GM21423 (cell line): ENCODE data around the gene KLF5.
"Not testable (repeated sequence)": the region's sequence is repeated elsewhere in the genome, so short reads cannot be mapped to it uniquely, and the experiment has no call there.

Experiments used
- ATAC-seq: cut with Tn5 transposase; IDR thresholded peaks from one replicate; pipeline ENCODE4 v1.9.1; 2021; ENCODE audit warnings: mild to moderate bottlenecking, moderate library complexity; ENCODE audit not compliant: unreplicated experiment

The KLF5 gene

DNA sequence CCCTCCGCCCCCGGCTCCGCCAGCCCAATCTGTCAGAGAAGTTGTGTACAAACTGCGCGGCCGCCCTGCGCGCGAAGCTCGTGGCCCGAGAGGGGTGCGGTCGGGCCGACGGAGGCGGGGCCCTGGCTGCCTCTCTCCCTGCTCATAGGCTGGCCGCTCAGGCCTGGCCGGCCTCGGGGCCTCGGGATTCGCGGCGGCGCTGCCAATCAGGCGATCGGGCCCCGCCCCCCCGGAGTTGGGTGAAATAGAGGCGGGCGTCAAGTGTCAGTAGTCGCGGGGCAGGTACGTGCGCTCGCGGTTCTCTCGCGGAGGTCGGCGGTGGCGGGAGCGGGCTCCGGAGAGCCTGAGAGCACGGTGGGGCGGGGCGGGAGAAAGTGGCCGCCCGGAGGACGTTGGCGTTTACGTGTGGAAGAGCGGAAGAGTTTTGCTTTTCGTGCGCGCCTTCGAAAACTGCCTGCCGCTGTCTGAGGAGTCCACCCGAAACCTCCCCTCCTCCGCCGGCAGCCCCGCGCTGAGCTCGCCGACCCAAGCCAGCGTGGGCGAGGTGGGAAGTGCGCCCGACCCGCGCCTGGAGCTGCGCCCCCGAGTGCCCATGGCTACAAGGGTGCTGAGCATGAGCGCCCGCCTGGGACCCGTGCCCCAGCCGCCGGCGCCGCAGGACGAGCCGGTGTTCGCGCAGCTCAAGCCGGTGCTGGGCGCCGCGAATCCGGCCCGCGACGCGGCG, at the start of gene KLF5:
KLF5 (plus strand) TSS at position 270 of the 724 bp plus-strand sequence; CDS start at position 593, 323 bp downstream.
- peak; percentile 97 for ATAC-seq

DNA sequence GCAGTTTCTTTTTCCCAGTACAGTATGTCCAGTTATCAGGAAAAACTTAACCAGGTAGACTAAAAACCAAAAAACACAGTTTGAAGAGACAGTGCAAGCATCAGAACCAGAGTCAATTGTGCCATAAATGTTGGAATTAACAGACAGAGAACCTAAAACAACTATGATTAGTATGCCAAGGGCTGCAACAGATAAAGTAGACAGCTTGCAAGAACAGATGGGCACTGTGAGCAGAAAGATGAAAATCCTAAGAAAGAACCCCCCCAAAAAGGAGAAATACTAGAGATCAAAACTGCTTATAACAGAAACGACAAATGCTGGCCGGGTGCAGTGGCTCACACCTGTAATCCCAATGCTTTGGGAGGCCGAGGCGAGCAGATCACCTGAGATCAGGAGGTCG, 47.1 kb upstream of the KLF5 start:
- no peak for ATAC-seq

DNA sequence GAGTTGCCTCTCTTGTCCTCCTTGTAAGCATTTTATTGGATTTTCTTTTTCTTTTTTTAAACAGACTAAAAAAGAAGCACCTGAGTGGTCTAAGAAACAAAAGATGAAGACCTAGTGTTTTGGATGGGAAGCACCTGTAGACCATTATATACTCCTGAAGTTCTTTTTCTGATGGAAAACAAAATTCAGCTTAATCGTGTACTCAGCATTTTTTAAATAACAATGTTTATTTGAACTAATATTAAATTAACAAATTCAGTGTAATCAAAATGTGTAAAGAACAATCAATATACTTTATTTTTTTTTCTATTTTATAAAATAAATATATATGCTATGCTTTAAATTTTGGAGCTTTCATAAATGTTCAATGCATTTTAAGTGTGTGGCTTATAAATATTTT, 43.0 kb upstream of the KLF5 start:
- no peak for ATAC-seq

DNA sequence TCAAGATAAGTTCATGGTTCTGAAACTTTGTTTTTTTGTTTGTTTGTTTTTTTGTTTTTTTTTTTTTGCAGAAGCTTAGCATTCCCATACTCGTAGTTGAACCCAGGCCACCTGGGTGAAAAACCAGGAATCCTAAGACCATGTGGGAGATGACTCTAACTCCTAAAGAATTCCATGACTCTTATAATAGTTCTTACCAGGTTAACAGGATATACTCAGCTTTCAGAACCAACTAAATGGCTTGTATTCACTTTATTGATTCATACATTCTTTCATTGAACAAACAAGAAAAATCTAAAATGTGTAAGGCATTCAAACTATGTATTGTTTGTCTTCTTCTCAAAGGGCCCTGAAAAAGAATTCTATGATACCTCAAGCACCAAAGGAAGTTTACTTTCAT, 40.5 kb upstream of the KLF5 start:
- ATAC-seq, result no peak

DNA sequence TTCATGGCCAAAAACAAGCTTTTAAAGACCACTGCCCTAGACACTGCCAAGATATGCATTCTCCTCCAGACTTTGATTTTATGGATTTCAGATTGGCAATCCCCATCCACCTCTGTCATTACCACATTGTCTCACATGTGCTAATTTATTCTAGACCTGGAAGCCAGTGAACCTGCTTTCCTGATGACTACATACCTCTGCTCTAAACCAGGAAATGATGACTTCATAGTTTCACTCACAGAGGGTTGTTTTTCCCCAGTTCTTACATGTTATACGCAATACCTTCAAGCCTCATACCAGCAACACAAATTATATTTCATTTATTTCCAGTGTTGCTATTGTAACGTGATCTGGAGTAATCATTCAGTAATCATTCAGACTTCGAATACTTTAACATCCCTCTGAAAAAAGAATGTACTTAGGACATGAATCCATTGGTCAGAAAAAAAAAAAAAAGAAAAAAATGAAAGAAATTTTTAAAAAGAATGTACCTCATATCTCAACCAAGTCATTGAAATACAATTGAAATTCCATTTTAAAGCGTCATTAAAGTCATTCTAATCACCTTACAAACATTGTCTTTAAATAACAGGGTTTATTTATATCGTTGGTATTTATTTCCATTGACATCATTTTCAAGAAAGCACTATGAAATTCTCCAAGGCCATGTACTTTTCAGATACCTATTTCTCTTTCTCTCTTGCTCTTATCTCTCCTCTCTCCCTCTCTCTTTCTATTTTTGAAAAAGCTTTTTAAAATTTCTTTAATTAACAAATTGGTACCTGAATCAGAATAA, 33.4 kb upstream of the KLF5 start:
- ATAC-seq, result no peak

DNA sequence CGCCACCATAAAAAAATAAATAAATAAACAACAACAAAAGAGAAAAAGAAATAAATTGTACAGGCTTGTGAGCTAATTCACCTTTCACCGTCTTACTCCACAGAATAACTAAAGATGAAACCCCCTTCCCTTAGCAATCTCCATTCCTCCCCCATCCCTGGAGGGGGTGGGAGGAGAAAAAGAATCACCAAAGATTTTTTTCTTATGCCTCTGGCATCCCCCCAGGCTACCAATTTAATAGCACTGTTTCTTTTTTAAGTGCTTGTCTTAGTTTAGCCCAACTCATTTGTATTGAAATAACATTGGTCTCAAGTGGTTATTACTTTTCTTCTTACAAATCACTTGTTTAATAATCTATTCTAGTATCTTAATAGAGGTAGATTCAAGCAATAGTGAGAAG, 23.9 kb upstream of the KLF5 start:
- ATAC-seq, result no peak

DNA sequence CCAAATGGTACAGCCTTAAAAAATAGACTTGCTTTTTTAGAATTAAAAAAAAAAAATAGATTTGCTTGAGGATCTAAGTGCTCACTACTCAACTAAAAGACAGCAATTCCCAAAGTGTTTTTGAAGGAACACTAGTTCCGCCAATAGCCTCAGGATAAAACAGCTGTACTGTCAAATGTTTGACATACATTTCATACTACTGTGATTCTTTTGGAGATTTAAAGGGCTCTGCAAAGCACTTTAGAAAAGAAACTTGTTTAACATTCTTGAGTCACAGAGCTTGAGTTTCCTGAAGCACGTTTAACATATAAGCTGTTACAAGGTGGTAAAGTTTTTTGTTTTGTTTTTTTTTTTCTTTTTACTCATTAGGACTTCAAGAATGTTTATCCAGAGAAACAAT, 23.1 kb upstream of the KLF5 start:
- no peak for ATAC-seq

DNA sequence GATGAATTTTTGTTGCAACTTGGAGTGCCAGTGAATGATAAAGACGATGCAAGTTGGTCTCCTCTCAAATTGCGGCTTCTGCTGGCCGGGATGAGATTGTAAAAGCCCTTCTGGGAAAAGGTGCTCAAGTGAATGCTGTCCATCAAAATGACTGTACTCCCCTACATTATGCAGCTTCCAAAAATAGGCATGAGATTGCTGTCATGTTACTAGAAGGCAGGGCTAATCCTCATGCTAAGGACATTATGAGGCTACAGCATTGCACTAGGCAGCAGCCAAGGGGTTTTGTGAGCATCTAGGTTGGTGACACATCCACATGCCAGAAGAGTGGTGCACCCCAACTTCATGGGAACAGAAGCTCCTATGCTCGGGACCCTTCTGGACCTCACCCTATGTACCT, 22.2 kb upstream of the KLF5 start:
- no peak for ATAC-seq

DNA sequence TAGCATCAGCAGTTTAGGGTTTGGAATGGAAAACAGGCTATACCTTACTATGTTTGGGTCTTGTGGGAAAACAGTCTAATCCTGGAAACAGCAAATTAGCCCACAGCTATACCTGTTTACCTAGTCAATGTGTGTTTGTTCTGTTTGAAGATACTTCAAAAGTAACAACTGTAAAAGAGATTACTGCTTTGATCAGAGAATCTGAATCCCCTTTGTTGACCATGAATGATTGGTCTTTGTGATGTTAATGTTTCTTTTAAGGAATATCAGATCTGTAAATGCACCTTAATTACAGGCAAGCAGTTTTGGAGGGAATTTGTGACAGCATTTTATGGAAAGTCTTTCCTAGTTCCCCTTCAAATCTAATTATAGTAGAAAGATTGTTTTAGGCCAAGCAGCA, 20.7 kb upstream of the KLF5 start:
- no peak for ATAC-seq

DNA sequence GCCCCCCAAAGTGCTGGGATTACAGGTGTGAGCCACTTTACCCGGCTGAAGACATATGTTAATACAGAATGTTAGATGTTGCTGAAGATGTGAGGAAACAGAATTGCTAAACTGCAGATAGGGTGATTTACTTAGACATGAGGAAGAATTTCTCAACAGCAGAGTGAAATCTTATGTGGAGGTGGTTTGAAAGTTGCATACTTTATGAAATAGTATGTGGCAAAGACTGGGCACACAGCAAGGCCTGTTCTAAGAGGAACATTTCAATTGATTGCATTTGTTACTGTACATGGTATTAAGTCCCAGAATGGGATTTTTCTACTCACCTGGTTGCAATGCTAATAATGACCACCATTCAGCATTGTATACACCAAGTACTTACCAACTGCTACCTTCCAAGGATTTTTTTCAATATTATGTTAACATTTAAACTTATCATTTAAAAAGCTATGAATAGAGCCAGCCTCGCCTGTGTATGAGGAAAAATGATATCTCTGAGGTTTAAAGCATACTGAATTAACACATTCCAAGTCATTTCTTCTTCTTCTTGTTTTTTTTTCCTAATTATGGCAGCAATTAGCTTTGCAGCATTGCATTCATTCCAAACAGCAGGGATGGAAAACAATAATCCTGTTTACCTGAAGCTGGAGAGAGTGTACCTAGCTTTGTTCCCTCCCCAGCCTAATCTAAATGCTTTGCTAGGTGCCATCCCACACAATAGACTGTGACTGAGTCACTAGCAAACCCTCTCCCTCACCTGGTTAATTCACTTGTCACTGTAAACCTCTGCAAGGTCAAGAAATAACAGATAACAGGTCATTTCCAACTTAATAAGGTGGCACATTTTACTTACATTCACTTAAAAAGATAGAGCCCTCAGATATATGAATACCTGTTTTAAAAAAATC, 19.4 kb upstream of the KLF5 start:
- no peak for ATAC-seq

DNA sequence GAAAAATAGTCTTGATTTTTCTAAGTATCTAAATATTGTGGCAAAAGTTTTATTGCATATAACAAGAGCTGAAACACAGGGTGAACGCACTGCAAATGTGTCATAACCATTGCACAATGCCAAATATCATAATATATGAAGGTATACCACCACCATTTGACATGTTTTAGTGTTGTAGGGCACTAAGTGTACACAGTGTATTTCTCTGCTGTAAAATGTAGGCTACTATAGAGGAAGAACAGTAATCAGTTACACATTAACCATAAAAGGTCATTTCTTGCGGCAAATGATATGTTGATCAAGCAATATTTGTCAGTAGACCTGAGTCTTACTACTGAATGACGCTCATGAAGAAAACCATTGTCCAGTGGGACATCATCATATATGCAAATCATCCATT, 18.3 kb upstream of the KLF5 start:
- ATAC-seq, result no peak

DNA sequence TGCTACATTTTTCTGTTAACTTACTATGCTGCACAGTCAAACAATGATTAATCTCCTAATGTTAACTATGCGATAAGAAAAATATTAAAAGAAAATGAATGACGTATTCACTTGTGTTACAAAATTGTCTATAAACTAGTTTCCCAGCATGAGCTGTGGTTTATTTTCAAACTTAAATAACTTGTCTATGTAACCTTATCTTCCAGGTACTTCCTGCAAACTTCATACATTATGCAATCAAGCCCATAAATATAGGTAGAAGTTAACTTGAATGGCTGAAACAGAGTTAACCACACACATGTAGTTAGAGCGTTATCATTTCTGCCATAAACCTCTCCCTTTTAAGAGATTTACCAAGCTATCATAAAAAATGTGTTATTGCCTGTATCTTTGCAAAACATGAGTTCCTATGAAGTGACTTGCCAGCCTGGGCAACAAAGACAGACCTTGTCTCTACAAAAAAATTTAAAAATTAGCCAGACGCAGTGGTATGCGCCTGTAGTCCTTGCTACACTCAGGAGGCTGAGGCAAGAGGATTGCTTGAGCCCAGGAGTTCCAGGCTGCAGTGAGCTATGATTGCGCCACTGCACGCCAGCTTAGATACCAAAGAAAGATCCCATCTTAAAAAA, 17.7 kb upstream of the KLF5 start:
- no peak for ATAC-seq

DNA sequence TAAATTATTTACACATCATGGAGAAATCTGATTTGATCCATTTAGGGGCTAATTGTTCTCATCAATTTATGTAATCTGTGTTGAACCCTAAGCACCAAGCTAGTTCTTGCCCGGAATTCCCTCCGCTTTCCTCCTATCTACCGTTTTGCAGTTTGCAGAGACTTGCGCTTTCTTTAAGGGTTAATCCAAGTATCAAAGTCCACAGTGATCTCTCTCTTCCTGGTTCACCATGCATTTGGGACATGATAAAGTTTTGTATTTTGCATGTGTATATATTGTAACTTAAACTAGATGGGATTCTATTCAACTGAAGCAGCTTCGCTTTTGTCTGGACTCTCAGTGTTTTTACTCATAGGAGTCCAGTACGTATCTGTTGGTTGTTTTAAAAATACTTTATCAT, 13.8 kb upstream of the KLF5 start:
- no peak for ATAC-seq

DNA sequence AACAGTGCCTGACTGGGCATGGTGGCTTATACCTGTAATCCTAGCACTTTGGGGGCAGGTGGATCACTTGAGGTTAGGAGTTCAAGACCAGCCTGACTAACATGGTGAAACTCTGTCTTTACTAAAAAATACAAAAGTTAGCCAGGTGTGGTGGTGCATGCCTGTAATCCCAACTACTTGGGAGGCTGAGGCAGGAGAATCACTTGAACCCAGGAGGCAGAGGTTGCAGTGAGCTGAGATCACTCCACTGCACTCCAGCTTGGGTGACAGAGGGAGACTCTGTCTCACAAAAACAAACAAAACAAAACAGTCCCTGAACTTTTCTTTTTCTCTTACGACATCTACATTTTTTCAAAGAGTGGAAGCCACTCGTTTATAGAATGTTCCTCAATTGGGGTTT, 10.2 kb upstream of the KLF5 start:
- not testable (repeated sequence) for ATAC-seq

DNA sequence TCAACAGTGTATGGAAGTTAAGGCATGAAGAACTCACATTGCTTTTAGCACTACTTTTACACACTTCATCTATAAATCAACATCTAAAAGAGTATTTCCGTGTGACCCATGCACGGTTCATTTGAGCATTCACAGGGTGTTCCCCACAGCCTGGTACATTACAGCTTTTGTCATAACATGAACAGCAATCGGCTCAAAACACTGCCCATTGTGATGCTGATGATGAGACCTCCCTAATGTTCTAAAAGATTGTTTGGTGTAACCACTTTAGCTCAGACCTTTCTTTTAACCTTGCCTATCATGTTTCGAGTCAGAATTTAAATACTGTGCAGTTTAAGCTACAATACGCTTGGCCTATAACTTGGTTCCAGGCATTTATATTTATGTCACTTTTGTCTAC, 4.1 kb upstream of the KLF5 start:
- no peak for ATAC-seq

DNA sequence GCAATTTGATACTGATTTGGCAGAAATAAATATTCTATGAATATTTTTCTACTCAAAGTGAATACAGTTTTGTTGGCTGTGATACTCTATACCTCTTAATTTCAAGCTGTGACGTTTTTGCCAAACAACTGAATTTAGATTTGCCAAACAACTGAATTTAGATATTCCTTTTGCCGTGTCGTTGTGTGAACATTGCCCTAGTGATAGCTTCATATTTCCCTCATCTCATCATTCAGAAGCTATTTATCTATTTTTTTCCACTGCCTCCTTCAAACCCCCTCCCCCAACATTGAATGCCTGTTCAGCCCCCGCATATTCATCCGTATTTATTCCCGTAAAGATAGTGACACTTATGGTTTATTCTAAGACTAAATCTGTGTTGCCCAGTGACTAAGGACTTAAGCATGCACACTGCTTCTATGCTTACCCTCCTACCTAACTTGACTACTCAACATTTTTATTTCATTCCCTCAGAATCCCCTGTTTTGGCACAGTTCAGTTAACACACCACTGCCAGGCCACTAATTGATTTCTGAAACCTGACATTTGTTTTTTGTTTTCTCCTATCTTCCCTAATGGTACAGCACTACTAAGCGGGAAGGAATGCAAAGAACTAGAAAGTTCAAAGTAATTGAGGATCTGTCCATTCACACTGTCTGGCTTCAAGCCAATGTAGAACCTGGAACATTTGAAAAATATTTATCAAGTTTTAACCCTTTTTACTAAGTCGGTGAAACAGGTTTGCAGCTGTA, 2.8 kb upstream of the KLF5 start:
- no peak for ATAC-seq

DNA sequence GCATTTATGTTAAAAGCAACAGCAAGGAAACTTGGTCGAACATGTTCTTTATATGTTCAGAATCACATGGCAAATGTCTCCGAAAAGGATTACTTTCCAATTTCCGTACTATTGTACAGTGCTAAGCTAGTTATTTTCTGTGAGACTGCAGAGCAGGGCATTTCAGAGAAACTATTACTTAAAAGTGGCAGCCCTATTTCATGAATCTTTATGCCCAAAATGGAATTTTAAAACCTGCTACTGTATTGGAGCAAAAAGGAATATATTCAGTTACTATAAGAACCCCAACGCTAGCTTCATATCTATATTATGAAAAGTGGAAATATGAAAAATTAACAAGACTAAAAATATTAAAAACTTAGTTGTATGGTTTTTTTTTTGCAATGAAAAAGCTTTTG, 2.2 kb upstream of the KLF5 start:
- no peak for ATAC-seq

DNA sequence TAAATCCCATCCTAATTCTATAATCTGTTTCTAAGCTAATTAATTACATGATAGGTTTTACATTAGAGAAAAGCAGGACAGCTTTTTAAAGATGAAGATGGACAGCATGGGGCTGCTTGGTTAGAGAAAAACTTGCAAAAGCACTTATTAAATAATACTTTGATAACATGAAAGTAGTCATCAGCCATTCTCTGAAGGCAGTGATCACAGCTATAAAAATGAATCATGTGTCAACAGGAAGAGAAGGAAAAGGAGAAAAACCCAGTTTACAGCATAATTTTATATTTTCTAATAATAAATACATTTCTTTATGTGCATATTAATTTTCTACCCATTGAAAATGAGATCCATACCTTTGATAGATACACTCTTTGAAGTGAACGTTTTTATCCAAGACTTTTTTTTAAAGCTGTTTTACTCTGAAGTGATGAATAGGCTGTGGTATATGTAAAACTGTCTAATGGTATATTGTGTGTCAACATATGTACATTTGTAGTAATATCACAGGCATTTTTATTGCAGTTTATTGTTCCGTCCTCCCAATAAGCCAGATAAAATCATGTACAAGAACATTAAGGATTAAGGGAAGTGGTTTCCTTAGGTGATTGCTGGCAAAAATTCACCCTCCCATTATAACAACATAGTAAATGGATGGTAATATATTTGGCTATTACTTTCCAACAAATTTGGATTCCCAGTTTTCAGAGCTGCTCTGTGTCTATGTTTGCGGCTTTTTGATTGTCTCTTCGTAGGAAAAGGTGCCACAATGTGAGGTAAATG, 1.3 kb upstream of the KLF5 start:
- ATAC-seq, result no peak

DNA sequence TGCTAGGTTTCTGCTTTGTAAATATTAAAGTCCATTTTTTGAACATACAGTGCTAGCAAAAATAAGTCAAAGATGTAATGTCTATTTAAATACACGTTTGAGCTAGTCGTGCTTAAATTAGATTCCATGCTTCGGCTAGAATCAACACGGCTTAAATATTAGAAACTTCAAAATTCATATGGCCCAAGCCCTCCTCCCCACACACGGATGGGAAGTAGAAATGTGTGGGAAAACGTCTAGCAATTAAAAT, 816 bp upstream of the KLF5 start:
- no peak for ATAC-seq

DNA sequence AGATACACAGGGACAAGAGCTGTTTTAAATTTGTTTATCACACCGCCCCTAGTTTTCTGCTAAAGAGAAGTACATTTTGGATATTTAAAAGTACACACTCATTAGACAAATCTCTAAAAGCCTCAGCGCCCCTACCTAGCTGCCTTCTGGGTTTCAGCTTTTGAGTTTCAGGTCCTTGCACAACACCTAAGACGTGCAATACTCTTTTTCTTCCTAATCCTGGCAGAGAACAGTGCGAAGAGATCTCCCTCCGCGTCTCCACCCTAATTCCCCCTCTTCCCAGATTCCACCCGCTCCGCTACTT, 421 bp upstream of the KLF5 start:
- peak; percentile 9 for ATAC-seq
